ENCODE results near the gene CLEC20A.
A peak's percentile ranks its signal among the peaks of the same experiment; 100 is the strongest.

CLEC20A gene

DNA sequence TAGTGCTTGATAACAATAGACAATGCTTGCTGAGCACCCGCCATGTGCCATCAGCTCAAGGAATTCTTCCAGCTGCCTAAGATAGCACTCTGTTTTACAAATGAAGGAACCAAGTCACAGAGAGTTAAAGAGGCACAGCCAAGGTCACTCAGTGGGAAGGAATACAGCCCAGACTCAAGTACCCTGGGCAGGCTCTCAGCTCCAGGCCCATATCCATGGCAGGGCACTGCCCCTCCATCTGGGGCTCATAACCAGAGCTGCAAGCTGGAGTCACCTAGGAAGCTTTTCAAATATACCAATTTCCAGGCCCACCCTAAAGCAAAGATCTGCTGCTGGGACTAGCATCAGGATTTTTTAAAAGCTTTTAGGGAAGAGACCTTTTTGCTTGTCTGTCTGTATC, 1.6 kb downstream of the CLEC20A start:
- Mint-ChIP-seq H3K4me1 (no peaks in the 10 kb centered on the region), H3K27me3 (no peaks in the 10 kb centered on the region), H3K4me3 (no peak overlapping the region), H3K36me3 (no peaks in the 10 kb centered on the region), H3K9me3 (no peaks in the 10 kb centered on the region), H3K27ac (no peak overlapping the region)

DNA sequence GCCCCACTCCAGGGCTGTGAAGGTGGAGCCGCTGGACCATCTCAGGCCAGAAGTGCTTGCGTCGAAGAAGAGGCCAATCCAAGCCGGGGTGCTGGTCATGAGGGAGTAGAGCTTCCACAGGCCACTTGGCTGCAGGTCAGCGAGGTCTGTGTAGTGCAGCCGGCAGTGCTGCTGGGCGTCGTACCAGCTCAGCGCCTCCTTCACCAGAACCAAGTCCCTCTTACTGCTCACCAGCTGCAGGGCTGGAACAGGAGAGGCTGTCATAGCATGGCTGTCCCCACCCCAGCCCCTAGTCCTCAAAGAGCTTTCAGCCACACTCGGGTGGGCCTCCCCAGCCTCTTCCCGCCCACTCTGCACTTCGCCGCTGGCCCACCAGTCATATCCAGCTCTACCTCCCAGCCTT, 2.2 kb downstream of the CLEC20A start:
- H3K36me3 Mint-ChIP-seq = no peaks in the 10 kb centered on the region
- peak overlapping the region; percentile 65 for H3K27ac Mint-ChIP-seq
- H3K4me3 Mint-ChIP-seq = no peak overlapping the region
- no peaks in the 10 kb centered on the region for H3K4me1 Mint-ChIP-seq
- H3K27me3 Mint-ChIP-seq = no peaks in the 10 kb centered on the region
- H3K9me3 Mint-ChIP-seq = no peaks in the 10 kb centered on the region

DNA sequence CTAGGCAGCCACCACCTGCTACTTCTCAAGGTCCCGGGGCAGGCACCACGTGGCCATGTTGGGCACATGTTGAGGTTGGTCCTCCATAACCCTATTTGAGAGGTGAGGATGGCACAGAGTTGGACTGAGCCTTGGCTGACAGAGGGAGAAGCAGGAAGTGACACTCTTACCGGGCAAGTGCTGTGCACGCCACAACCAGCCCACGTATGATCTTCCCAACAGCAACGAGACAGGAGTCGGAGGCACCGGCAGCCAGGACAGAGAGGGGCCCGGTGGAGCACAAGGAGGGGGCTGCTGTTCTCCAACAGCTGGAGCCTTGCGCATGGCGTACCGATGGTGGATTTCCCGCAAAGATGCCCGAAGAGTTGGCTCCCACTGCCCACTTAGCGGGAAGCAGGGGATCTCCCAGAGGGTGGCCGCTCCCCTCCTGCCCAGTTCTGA, 3.4 kb downstream of the CLEC20A start:
- Mint-ChIP-seq H3K27ac (no peak overlapping the region), H3K4me1 (no peaks in the 10 kb centered on the region), H3K4me3 (no peak overlapping the region), H3K27me3 (no peaks in the 10 kb centered on the region), H3K36me3 (no peaks in the 10 kb centered on the region), H3K9me3 (no peaks in the 10 kb centered on the region)

DNA sequence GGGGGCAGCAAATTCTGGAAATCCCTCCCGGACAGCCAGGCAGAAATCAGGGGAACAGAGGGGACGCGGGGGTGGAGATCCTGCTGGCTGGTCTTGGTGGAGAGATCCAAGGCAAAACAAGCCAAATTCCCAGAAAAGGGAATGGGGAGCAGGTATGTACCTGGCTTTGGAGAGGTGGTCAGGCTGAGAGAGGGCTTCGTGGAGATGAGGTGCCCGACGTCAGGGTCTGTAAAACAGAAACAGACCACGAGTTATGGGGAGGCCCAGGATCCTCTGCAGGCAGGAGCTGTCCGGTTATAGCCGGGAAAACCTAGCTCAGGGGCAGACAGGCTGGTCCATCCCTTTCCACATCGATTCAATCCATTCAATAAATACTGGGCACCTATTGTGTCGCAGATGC, 4.4 kb downstream of the CLEC20A start:
- no peaks in the 10 kb centered on the region for H3K4me1 Mint-ChIP-seq
- no peak overlapping the region for H3K27ac Mint-ChIP-seq
- no peaks in the 10 kb centered on the region for H3K9me3 Mint-ChIP-seq
- peaks cover 4% of the 10 kb centered on the region for H3K27me3 Mint-ChIP-seq
- H3K4me3 Mint-ChIP-seq = no peak overlapping the region
- H3K36me3 Mint-ChIP-seq = no peaks in the 10 kb centered on the region

GRCh38 chr1:178491721-178492120, 5.0 kb downstream of the CLEC20A start:
- Mint-ChIP-seq H3K9me3 (no peaks in the 10 kb centered on the region), H3K27ac (no peak overlapping the region), H3K4me3 (no peak overlapping the region), H3K36me3 (no peaks in the 10 kb centered on the region), H3K4me1 (no peaks in the 10 kb centered on the region), H3K27me3 (peaks cover 4% of the 10 kb centered on the region)

DNA sequence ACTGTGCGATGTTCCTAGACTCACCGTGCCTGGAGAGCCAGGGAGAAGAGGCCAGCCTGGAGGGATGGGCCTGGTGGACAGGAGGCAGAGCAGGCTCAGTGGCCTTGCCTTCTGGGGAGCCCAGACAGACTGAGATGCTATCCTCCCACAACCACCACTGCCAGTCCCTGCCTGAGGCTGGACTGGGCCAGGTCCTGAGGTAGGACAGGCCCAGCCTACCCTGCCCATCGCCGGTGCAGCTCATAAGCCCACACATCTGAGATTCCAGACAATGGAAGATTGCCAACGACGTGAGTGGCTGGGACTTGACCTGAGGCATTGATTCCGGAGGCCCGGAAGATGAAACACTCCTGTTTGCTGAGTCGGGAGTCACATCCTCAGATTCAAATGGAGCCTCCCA, 5.8 kb downstream of the CLEC20A start:
- Mint-ChIP-seq H3K27ac (no peak overlapping the region), H3K9me3 (no peaks in the 10 kb centered on the region), H3K4me3 (no peak overlapping the region), H3K4me1 (no peaks in the 10 kb centered on the region), H3K36me3 (no peaks in the 10 kb centered on the region), H3K27me3 (peaks cover 4% of the 10 kb centered on the region)

DNA sequence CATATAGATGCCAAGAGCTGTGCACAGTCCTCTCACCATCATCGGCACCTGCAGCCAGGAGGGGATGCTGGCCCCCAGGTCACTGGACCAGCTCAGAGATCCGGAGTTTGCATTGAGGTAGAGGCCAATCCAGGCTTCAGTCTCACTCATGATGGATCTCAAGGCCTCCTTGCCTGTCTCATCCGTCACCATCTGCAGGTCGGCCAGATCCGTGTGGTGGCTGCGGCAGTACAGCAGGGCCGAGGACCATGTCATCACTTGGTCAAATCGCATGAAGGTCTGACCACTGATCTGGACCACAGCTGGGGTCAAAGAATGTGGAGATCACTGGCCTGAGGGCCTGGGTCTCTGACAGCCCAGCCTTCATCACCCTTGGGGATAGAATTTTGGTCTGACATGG, 6.6 kb downstream of the CLEC20A start:
- Mint-ChIP-seq H3K9me3 (no peaks in the 10 kb centered on the region), H3K36me3 (no peaks in the 10 kb centered on the region), H3K27ac (no peak overlapping the region), H3K4me3 (no peak overlapping the region), H3K27me3 (peaks cover 4% of the 10 kb centered on the region), H3K4me1 (no peaks in the 10 kb centered on the region)

DNA sequence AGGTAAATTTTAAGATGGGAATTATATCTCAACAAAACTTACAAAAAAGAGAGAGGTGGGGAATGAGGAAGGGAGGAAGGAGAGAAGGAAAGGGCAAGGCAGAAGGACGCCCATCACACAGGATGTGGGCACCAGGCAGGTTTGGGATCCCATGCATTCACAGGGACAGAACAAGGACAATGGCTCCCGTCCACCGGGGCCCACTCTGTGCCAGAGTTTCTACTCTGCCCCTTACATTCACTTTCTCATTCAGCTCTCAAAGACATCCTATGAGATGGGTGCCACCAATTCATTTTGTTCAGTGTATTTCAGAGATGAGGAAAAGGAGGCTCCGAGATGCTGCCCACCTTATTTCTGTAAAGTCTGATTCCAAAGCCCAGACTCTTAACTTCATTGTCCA, 7.4 kb downstream of the CLEC20A start:
- Mint-ChIP-seq H3K27me3 (peaks cover 4% of the 10 kb centered on the region), H3K9me3 (no peaks in the 10 kb centered on the region), H3K4me1 (no peaks in the 10 kb centered on the region), H3K27ac (no peak overlapping the region), H3K4me3 (no peak overlapping the region), H3K36me3 (no peaks in the 10 kb centered on the region)

DNA sequence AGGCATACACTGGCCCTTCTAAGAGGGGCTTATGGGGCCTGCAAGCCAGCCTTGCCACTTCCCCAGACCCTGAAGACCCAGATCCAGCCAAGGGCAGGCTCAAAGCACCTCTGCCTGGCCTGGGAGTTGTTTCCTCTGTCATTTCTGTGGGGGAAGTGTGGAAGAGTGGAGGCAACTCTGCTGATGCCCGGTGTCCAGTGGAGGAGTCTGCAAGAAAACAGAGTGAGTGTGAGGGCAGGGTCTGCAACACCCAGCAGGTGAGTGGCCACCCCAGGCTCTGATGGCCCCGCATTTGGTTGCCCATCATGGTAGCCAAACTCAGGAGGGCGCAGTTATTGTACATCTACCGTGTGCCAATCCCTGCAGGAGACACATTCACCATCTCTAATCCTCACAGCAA, 8.4 kb downstream of the CLEC20A start:
- Mint-ChIP-seq H3K4me1 (no peaks in the 10 kb centered on the region), H3K36me3 (no peaks in the 10 kb centered on the region), H3K27me3 (peaks cover 4% of the 10 kb centered on the region), H3K4me3 (no peak overlapping the region), H3K9me3 (no peaks in the 10 kb centered on the region), H3K27ac (no peak overlapping the region)

DNA sequence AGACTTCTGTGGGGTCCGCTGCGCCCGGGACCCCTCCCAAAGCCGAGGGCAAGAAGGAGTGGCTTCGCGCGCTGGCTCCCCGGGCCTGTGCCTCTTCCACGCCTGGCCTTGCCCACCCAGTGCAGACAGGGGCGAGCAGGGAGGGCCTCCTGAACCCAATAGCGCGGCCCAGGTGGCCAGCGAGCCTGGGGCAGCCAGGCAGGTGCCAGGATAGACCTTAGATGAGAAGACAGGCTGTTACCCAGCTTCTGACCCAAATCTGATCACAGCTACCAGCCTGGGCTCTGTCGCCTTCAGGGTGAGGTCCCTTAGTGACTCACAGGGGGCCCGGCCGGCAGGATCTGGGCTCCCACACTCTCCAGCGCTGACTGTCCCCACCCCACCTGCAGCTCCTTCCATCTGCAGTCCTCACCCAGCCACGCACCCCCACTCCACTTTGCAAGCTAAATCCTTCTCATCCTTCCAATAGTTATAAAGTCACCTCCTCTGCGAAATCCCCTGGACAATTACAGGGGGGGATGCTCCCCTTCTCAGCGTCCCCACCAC, 9.6 kb downstream of the CLEC20A start:
- peaks cover 4% of the 10 kb centered on the region for H3K27me3 Mint-ChIP-seq
- H3K9me3 Mint-ChIP-seq = no peaks in the 10 kb centered on the region
- H3K27ac Mint-ChIP-seq = no peak overlapping the region
- H3K4me1 Mint-ChIP-seq = no peaks in the 10 kb centered on the region
- H3K4me3 Mint-ChIP-seq = no peak overlapping the region
- no peaks in the 10 kb centered on the region for H3K36me3 Mint-ChIP-seq

GRCh38 chr1:178486100-178487069, 10.4 kb downstream of the CLEC20A start:
- H3K9me3 Mint-ChIP-seq = no peaks in the 10 kb centered on the region
- H3K4me3 Mint-ChIP-seq = no peak overlapping the region

GRCh38 chr1:178485541-178485981, 11.2 kb downstream of the CLEC20A start:
- H3K4me3 Mint-ChIP-seq = no peak overlapping the region
- H3K27ac Mint-ChIP-seq = no peak overlapping the region
- H3K4me1 Mint-ChIP-seq = no peaks in the 10 kb centered on the region
- no peaks in the 10 kb centered on the region for H3K36me3 Mint-ChIP-seq
- H3K27me3 Mint-ChIP-seq = peaks cover 7% of the 10 kb centered on the region
- no peaks in the 10 kb centered on the region for H3K9me3 Mint-ChIP-seq

More at GRCh38 chr1:178486100-178487069, 10.4 kb downstream of the CLEC20A start:
- Mint-ChIP-seq H3K27ac (no peak overlapping the region), H3K36me3 (no peaks in the 10 kb centered on the region), H3K4me1 (no peaks in the 10 kb centered on the region), H3K27me3 (peaks cover 4% of the 10 kb centered on the region)

GRCh38 chr1:178484698-178485225, 12.0 kb downstream of the CLEC20A start:
- H3K36me3 Mint-ChIP-seq = no peaks in the 10 kb centered on the region
- peaks cover 7% of the 10 kb centered on the region for H3K27me3 Mint-ChIP-seq
- H3K9me3 Mint-ChIP-seq = no peaks in the 10 kb centered on the region
- no peaks in the 10 kb centered on the region for H3K4me1 Mint-ChIP-seq
- H3K4me3 Mint-ChIP-seq = no peak overlapping the region
- no peak overlapping the region for H3K27ac Mint-ChIP-seq

GRCh38 chr1:178483251-178483957, 13.4 kb downstream of the CLEC20A start:
- H3K9me3 Mint-ChIP-seq = no peaks in the 10 kb centered on the region
- H3K27me3 Mint-ChIP-seq = peaks cover 11% of the 10 kb centered on the region
- H3K4me3 Mint-ChIP-seq = no peak overlapping the region
- no peaks in the 10 kb centered on the region for H3K36me3 Mint-ChIP-seq
- no peaks in the 10 kb centered on the region for H3K4me1 Mint-ChIP-seq
- H3K27ac Mint-ChIP-seq = no peak overlapping the region

DNA sequence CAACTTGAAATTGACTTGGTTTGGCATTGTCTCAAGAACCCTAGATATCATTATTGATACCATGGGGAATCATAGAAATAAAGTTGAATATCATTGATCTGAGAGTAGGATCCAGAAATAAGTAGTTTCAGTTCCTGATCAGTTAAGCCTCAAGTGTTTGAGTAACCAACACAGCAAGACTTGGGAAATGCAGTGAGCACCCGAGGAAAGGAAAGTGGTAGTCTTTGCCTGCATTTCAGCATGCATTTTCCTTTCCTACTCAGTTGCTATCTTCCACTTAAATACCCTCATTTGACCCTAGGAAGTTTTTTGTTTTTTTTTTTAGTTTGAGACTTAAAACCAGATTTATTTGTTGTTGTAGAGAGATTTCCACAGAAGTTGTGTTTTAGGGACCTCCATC, 18.9 kb downstream of the CLEC20A start:
- peaks cover 19% of the 10 kb centered on the region for H3K27me3 Mint-ChIP-seq
- H3K27ac Mint-ChIP-seq = no peak overlapping the region
- no peaks in the 10 kb centered on the region for H3K4me1 Mint-ChIP-seq
- no peaks in the 10 kb centered on the region for H3K9me3 Mint-ChIP-seq
- H3K4me3 Mint-ChIP-seq = no peak overlapping the region
- H3K36me3 Mint-ChIP-seq = no peaks in the 10 kb centered on the region

- peaks cover 19% of the 10 kb centered on the region for H3K27me3 Mint-ChIP-seq
- no peak overlapping the region for H3K27ac Mint-ChIP-seq
- no peaks in the 10 kb centered on the region for H3K4me1 Mint-ChIP-seq
- H3K36me3 Mint-ChIP-seq = no peaks in the 10 kb centered on the region
- no peaks in the 10 kb centered on the region for H3K9me3 Mint-ChIP-seq
- H3K4me3 Mint-ChIP-seq = no peak overlapping the region
These were observed 19.4 kb downstream of the CLEC20A start for GRCh38 chr1:178477373-178477772.
